ENCODE results near the gene CAPZA2.

The CAPZA2 gene

DNA sequence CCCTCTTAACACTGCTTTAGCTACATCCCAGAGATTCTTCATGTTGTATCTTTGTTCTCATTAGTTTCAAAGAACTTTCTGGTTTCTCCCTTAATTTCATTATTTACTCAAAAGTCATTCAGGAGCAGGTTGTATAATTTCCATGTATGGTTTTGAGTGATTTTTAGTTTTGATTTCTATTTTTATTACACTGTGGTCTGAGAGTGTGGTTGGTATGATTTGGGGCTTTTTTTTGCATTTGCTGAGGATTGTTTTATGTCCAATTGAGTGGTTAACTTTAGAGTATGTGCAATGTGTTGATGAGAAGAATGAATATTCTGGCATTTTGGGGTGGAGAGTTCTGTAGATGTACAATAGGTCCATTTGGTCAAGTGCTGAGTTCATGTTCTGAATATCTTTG lies 37.9 kb upstream of the CAPZA2 start:
- Histone ChIP-seq H3K9ac (no peak overlapping the region), H3K4me1 (ENCODE audit: low read depth, poor library complexity, severe bottlenecking) (peaks cover 10% of the 10 kb centered on the region), H3K27ac (no peak overlapping the region), H3K36me3 (ENCODE audit: insufficient read depth) (no peaks in the 10 kb centered on the region), H2AFZ (ENCODE audit: low read depth) (no peak overlapping the region), H3K79me2 (ENCODE audit: insufficient read depth, low read depth) (no peaks in the 10 kb centered on the region), H3K4me3 (IDR thresholded peaks at IDR 0.05; ENCODE audit: insufficient read depth, low read depth, low read length) (no peak overlapping the region), H3K27me3 (ENCODE audit: insufficient read depth, low read depth) (no peaks in the 10 kb centered on the region), H3K4me2 (no peak overlapping the region), H4K20me1 (ENCODE audit: insufficient read depth) (no peaks in the 10 kb centered on the region)
- TF ChIP-seq, protein P1, sequence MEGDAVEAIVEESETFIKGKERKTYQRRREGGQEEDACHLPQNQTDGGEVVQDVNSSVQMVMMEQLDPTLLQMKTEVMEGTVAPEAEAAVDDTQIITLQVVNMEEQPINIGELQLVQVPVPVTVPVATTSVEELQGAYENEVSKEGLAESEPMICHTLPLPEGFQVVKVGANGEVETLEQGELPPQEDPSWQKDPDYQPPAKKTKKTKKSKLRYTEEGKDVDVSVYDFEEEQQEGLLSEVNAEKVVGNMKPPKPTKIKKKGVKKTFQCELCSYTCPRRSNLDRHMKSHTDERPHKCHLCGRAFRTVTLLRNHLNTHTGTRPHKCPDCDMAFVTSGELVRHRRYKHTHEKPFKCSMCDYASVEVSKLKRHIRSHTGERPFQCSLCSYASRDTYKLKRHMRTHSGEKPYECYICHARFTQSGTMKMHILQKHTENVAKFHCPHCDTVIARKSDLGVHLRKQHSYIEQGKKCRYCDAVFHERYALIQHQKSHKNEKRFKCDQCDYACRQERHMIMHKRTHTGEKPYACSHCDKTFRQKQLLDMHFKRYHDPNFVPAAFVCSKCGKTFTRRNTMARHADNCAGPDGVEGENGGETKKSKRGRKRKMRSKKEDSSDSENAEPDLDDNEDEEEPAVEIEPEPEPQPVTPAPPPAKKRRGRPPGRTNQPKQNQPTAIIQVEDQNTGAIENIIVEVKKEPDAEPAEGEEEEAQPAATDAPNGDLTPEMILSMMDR (conservative IDR thresholded peaks at IDR 0.05; ENCODE audit: low read depth, low read length), result no peak

GRCh38 chr7:116828281-116828680 lies 34.1 kb upstream of the CAPZA2 start:
- Histone ChIP-seq H4K20me1 (ENCODE audit: insufficient read depth) (no peaks in the 10 kb centered on the region), H3K27me3 (ENCODE audit: insufficient read depth, low read depth) (no peaks in the 10 kb centered on the region), H3K4me2 (no peak overlapping the region), H2AFZ (ENCODE audit: low read depth) (no peak overlapping the region), H3K4me3 (IDR thresholded peaks at IDR 0.05; ENCODE audit: insufficient read depth, low read depth, low read length) (no peak overlapping the region), H3K79me2 (ENCODE audit: insufficient read depth, low read depth) (no peaks in the 10 kb centered on the region), H3K36me3 (ENCODE audit: insufficient read depth) (no peaks in the 10 kb centered on the region), H3K27ac (no peak overlapping the region), H3K9ac (no peak overlapping the region), H3K4me1 (ENCODE audit: low read depth, poor library complexity, severe bottlenecking) (peaks cover 10% of the 10 kb centered on the region)
- TF ChIP-seq, protein P1 (conservative IDR thresholded peaks at IDR 0.05; ENCODE audit: low read depth, low read length), result no peak

- Histone ChIP-seq H3K9ac (no peak overlapping the region), H3K4me1 (ENCODE audit: low read depth, poor library complexity, severe bottlenecking) (peaks cover 10% of the 10 kb centered on the region), H3K27me3 (ENCODE audit: insufficient read depth, low read depth) (no peaks in the 10 kb centered on the region), H4K20me1 (ENCODE audit: insufficient read depth) (no peaks in the 10 kb centered on the region), H3K27ac (no peak overlapping the region), H3K4me2 (no peak overlapping the region), H2AFZ (ENCODE audit: low read depth) (no peak overlapping the region), H3K36me3 (ENCODE audit: insufficient read depth) (no peaks in the 10 kb centered on the region), H3K79me2 (ENCODE audit: insufficient read depth, low read depth) (no peaks in the 10 kb centered on the region), H3K4me3 (IDR thresholded peaks at IDR 0.05; ENCODE audit: insufficient read depth, low read depth, low read length) (no peak overlapping the region)
- TF ChIP-seq, protein P1 (conservative IDR thresholded peaks at IDR 0.05; ENCODE audit: low read depth, low read length), result no peak
Measured at GRCh38 chr7:116829041-116829440, 33.3 kb upstream of the CAPZA2 start.

- Histone ChIP-seq H3K79me2 (ENCODE audit: insufficient read depth, low read depth) (no peaks in the 10 kb centered on the region), H3K4me3 (IDR thresholded peaks at IDR 0.05; ENCODE audit: insufficient read depth, low read depth, low read length) (no peak overlapping the region), H4K20me1 (ENCODE audit: insufficient read depth) (no peaks in the 10 kb centered on the region), H3K27me3 (ENCODE audit: insufficient read depth, low read depth) (no peaks in the 10 kb centered on the region), H3K36me3 (ENCODE audit: insufficient read depth) (no peaks in the 10 kb centered on the region), H3K4me1 (ENCODE audit: low read depth, poor library complexity, severe bottlenecking) (peaks cover 6% of the 10 kb centered on the region), H2AFZ (ENCODE audit: low read depth) (no peak overlapping the region), H3K27ac (no peak overlapping the region), H3K9ac (no peak overlapping the region), H3K4me2 (no peak overlapping the region)
- TF ChIP-seq, protein P1 (conservative IDR thresholded peaks at IDR 0.05; ENCODE audit: low read depth, low read length), result no peak
Measured at GRCh38 chr7:116829493-116829892, 32.9 kb upstream of the CAPZA2 start.
